ENCODE data around the gene BCL2L14. TPM values are rescaled to one million over a fixed set of nuclear protein-coding genes. Genes with fewer than 3 reads are reported as not detected.

BCL2L14 gene
- total RNA-seq, 2 donors from 2014 or later: not detected

- Histone ChIP-seq H3K36me3 (no peaks in the 10 kb centered on the region), H3K9me3 (no peaks in the 10 kb centered on the region), H3K27me3 (no peaks in the 10 kb centered on the region), H3K4me3 (no peak overlapping the region), H3K4me1 (no peaks in the 10 kb centered on the region), H3K27ac (no peak overlapping the region)
- TF ChIP-seq, protein P1, sequence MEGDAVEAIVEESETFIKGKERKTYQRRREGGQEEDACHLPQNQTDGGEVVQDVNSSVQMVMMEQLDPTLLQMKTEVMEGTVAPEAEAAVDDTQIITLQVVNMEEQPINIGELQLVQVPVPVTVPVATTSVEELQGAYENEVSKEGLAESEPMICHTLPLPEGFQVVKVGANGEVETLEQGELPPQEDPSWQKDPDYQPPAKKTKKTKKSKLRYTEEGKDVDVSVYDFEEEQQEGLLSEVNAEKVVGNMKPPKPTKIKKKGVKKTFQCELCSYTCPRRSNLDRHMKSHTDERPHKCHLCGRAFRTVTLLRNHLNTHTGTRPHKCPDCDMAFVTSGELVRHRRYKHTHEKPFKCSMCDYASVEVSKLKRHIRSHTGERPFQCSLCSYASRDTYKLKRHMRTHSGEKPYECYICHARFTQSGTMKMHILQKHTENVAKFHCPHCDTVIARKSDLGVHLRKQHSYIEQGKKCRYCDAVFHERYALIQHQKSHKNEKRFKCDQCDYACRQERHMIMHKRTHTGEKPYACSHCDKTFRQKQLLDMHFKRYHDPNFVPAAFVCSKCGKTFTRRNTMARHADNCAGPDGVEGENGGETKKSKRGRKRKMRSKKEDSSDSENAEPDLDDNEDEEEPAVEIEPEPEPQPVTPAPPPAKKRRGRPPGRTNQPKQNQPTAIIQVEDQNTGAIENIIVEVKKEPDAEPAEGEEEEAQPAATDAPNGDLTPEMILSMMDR (IDR thresholded peaks at IDR 0.05): no peak
- DNase-seq (ENCODE audit: low spot score): no peak
Observed at GRCh38 chr12:12034344-12034743, 36.4 kb upstream of the BCL2L14 start.

GRCh38 chr12:12035229-12035628, 35.5 kb upstream of the BCL2L14 start:
- H3K36me3 ChIP-seq: no peaks in the 10 kb centered on the region
- H3K4me1 ChIP-seq: no peaks in the 10 kb centered on the region
- H3K27me3 ChIP-seq: no peaks in the 10 kb centered on the region
- H3K27ac ChIP-seq: no peak overlapping the region
- TF ChIP-seq, protein P1 (IDR thresholded peaks at IDR 0.05): no peak
- H3K9me3 ChIP-seq: no peaks in the 10 kb centered on the region
- no peak overlapping the region for H3K4me3 ChIP-seq
- DNase-seq (ENCODE audit: low spot score): no peak

- Histone ChIP-seq H3K27ac (no peak overlapping the region), H3K27me3 (no peaks in the 10 kb centered on the region), H3K4me1 (no peaks in the 10 kb centered on the region), H3K36me3 (no peaks in the 10 kb centered on the region), H3K4me3 (no peak overlapping the region), H3K9me3 (no peaks in the 10 kb centered on the region)
- no peak for DNase-seq (ENCODE audit: low spot score)
- TF ChIP-seq, protein P1 (IDR thresholded peaks at IDR 0.05): no peak
Observed at GRCh38 chr12:12036901-12037300, 33.8 kb upstream of the BCL2L14 start.

DNA sequence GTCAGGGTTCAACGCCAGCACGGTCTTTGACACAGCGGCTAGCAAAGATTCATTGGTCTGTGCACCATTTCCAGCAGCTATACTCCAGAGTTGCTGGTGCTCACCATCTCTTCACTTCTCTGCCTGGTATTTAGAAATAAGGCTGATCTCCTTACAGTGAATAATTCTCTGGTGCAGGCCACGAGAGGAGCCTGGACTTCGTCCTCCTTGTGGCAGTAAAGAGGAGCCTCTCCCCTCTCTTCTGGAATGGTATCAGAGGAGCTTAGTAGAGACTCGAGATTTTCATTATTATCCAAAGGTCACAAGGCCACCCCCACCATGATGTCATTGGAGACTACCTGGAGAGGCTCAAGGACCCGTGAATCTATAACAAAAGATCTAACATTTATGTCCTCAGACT, 30.8 kb upstream of the BCL2L14 start:
- no peak for DNase-seq (ENCODE audit: low spot score)

GRCh38 chr12:12046401-12046800, 24.3 kb upstream of the BCL2L14 start:
- H3K27me3 ChIP-seq: no peaks in the 10 kb centered on the region
- TF ChIP-seq, protein P1 (IDR thresholded peaks at IDR 0.05): no peak
- no peaks in the 10 kb centered on the region for H3K4me1 ChIP-seq
- H3K9me3 ChIP-seq: no peaks in the 10 kb centered on the region
- no peak overlapping the region for H3K27ac ChIP-seq
- no peak overlapping the region for H3K4me3 ChIP-seq
- DNase-seq (ENCODE audit: low spot score): no peak
- H3K36me3 ChIP-seq: no peaks in the 10 kb centered on the region

More for the DNA sequence above, 30.8 kb upstream of the BCL2L14 start:
- Histone ChIP-seq H3K4me3 (no peak overlapping the region), H3K27ac (no peak overlapping the region), H3K36me3 (no peaks in the 10 kb centered on the region), H3K27me3 (no peaks in the 10 kb centered on the region), H3K9me3 (no peaks in the 10 kb centered on the region), H3K4me1 (no peaks in the 10 kb centered on the region)
- TF ChIP-seq, protein P1 (IDR thresholded peaks at IDR 0.05): no peak

GRCh38 chr12:12047682-12048081, 23.1 kb upstream of the BCL2L14 start:
- Histone ChIP-seq H3K4me1 (no peaks in the 10 kb centered on the region), H3K27me3 (no peaks in the 10 kb centered on the region), H3K36me3 (no peaks in the 10 kb centered on the region), H3K27ac (no peak overlapping the region), H3K4me3 (no peak overlapping the region), H3K9me3 (no peaks in the 10 kb centered on the region)
- TF ChIP-seq, protein P1 (IDR thresholded peaks at IDR 0.05): no peak
- no peak for DNase-seq (ENCODE audit: low spot score)
